ENCODE data around the gene PITPNC1.

DNA sequence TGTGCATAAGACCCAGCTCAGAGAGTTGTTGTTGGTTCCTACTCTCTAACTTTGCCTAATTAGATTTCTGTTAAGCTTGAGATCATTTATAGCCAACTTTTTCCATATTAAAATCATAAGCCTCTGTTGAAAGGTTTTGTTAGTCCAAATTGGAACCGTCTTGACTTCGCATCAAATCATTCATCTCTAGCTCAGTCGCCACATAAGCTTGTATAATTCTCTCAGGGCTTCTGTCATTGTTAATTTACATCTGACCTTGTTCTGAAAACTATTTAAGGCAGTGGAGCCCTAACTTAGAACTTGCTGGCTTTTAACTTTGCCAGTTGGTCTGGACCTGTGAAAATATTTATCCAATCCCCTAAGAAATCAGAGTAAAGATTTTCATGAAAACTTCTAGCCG lies 107.2 kb downstream of the PITPNC1 start:
- TF ChIP-seq EZH2phosphoT487 (IDR thresholded peaks at IDR 0.05; ENCODE audit: insufficient read depth, low read depth): no peak
- TF ChIP-seq EZH2 (IDR thresholded peaks at IDR 0.05; ENCODE audit: insufficient read depth, poor library complexity, severe bottlenecking): no peak

Measured in GM23248 (cell line).